Measurements from ENCODE around the gene INTS13. TPM values are rescaled to one million over a fixed set of nuclear protein-coding genes. Genes with fewer than 3 reads are reported as not detected.

INTS13 gene
- total RNA-seq, 1 donor from 2014 or later: 70.8 TPM

DNA sequence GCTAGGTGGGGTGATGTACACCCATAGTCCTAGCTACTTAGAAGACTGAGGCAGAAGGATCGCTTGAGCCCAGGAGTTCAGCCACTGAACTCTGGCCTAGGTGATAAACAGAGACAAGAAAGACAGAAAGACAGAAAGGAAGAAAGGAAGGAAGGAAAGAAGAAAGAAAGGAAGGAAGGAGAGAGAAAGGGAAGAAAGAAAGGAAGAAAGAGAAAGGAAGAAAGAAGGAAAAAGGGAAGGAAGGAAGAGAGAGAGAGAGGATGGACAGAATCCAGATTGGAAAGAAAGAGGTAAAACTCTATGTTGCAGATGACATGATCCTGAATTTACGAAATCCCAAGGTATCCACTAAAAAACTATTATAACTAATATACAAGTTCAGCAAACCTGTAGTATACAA, 8.2 kb downstream of the INTS13 start:
- Histone ChIP-seq H3K27ac (no peak overlapping the region), H3K4me2 (no peak overlapping the region), H2AFZ (replicated peaks) (no peak overlapping the region), H3F3A (ENCODE audit: low read depth) (no peaks in the 10 kb centered on the region), H3K9ac (no peak overlapping the region), H3K27me3 (no peaks in the 10 kb centered on the region), H4K20me1 (ENCODE audit: low read depth) (no peaks in the 10 kb centered on the region), H3K9me3 (ENCODE audit: low read depth) (no peaks in the 10 kb centered on the region), H3K79me2 (ENCODE audit: low read depth) (peaks cover 21% of the 10 kb centered on the region), H3K4me3 (no peak overlapping the region), H3K4me1 (no peaks in the 10 kb centered on the region), H3K36me3 (no peaks in the 10 kb centered on the region)
- Mint-ChIP-seq H3K9me3 (no peaks in the 10 kb centered on the region), H3K4me1 (no peaks in the 10 kb centered on the region), H3K27me3 (ENCODE audit: insufficient read depth, low read depth) (no peaks in the 10 kb centered on the region), H3K27ac (no peak overlapping the region), H3K4me3 (no peak overlapping the region), H3K36me3 (peaks cover 9% of the 10 kb centered on the region)
- DNase-seq (ENCODE audit: low spot score): no peak
- TF ChIP-seq EZH2 (IDR thresholded peaks at IDR 0.05) (no peak), EZH2phosphoT487 (IDR thresholded peaks at IDR 0.05) (no peak)
- TF ChIP-seq, protein P1, sequence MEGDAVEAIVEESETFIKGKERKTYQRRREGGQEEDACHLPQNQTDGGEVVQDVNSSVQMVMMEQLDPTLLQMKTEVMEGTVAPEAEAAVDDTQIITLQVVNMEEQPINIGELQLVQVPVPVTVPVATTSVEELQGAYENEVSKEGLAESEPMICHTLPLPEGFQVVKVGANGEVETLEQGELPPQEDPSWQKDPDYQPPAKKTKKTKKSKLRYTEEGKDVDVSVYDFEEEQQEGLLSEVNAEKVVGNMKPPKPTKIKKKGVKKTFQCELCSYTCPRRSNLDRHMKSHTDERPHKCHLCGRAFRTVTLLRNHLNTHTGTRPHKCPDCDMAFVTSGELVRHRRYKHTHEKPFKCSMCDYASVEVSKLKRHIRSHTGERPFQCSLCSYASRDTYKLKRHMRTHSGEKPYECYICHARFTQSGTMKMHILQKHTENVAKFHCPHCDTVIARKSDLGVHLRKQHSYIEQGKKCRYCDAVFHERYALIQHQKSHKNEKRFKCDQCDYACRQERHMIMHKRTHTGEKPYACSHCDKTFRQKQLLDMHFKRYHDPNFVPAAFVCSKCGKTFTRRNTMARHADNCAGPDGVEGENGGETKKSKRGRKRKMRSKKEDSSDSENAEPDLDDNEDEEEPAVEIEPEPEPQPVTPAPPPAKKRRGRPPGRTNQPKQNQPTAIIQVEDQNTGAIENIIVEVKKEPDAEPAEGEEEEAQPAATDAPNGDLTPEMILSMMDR (IDR thresholded peaks at IDR 0.05): no peak

- Mint-ChIP-seq H3K27ac (no peak overlapping the region), H3K4me1 (no peaks in the 10 kb centered on the region), H3K36me3 (peaks cover 9% of the 10 kb centered on the region), H3K9me3 (no peaks in the 10 kb centered on the region), H3K27me3 (ENCODE audit: insufficient read depth, low read depth) (no peaks in the 10 kb centered on the region), H3K4me3 (no peak overlapping the region)
- H3K4me1 ChIP-seq: no peaks in the 10 kb centered on the region
- H3K4me3 ChIP-seq: no peak overlapping the region
- H3K79me2 ChIP-seq (ENCODE audit: low read depth): peaks cover 14% of the 10 kb centered on the region
- DNase-seq (ENCODE audit: low spot score): no peak
- H3K27ac ChIP-seq: no peak overlapping the region
- H3K36me3 ChIP-seq: peaks cover 3% of the 10 kb centered on the region
- H3K27me3 ChIP-seq: no peaks in the 10 kb centered on the region
- no peaks in the 10 kb centered on the region for H3F3A ChIP-seq (ENCODE audit: low read depth)
- H3K4me2 ChIP-seq: no peak overlapping the region
- no peaks in the 10 kb centered on the region for H4K20me1 ChIP-seq (ENCODE audit: low read depth)
- TF ChIP-seq EZH2phosphoT487 (IDR thresholded peaks at IDR 0.05) (no peak), EZH2 (IDR thresholded peaks at IDR 0.05) (no peak)
- TF ChIP-seq, protein P1 (IDR thresholded peaks at IDR 0.05): no peak
- no peaks in the 10 kb centered on the region for H3K9me3 ChIP-seq (ENCODE audit: low read depth)
- H3K9ac ChIP-seq: no peak overlapping the region
- no peak overlapping the region for H2AFZ ChIP-seq (replicated peaks)
Observed at GRCh38 chr12:26928661-26929060, 9.1 kb downstream of the INTS13 start.

GRCh38 chr12:26921886-26922285, 15.9 kb downstream of the INTS13 start:
- H3K36me3 ChIP-seq: peaks cover 10% of the 10 kb centered on the region
- H3K79me2 ChIP-seq (ENCODE audit: low read depth): no peaks in the 10 kb centered on the region
- H3K9me3 ChIP-seq (ENCODE audit: low read depth): no peaks in the 10 kb centered on the region
- Mint-ChIP-seq H3K36me3 (peaks cover 13% of the 10 kb centered on the region), H3K4me1 (peaks cover 6% of the 10 kb centered on the region), H3K27ac (no peak overlapping the region), H3K4me3 (no peak overlapping the region), H3K27me3 (ENCODE audit: insufficient read depth, low read depth) (no peaks in the 10 kb centered on the region), H3K9me3 (no peaks in the 10 kb centered on the region)
- no peak overlapping the region for H3K4me3 ChIP-seq
- no peaks in the 10 kb centered on the region for H4K20me1 ChIP-seq (ENCODE audit: low read depth)
- H3K9ac ChIP-seq: no peak overlapping the region
- H3K4me2 ChIP-seq: no peak overlapping the region
- no peak for DNase-seq (ENCODE audit: low spot score)
- no peak overlapping the region for H2AFZ ChIP-seq (replicated peaks)
- no peaks in the 10 kb centered on the region for H3K27me3 ChIP-seq
- no peaks in the 10 kb centered on the region for H3K4me1 ChIP-seq
- H3F3A ChIP-seq (ENCODE audit: low read depth): peaks cover 4% of the 10 kb centered on the region
- TF ChIP-seq EZH2phosphoT487 (IDR thresholded peaks at IDR 0.05): no peak
- TF ChIP-seq EZH2 (IDR thresholded peaks at IDR 0.05): no peak
- TF ChIP-seq, protein P1 (IDR thresholded peaks at IDR 0.05): no peak
- H3K27ac ChIP-seq: no peak overlapping the region
